Adrenal gland (tissue), 5 donors: ENCODE results near the gene ERGIC2.

Experiments used
- CTCF ChIP-seq, 6 experiments: fragments of 450-650 bp in 4 of 6; fragments of 200-600 bp in 2 of 6; sonication (generic) in 1 of 6; IDR thresholded peaks; 1 replicate in 5 of 6; 2 replicates in 1 of 6; pipeline versions ENCODE4 v1.5.1 to v1.8.0; 2016 to 2021; ENCODE audit warnings: antibody characterized with exemption in 6 of 6, mild to moderate bottlenecking in 2 of 6, moderate library complexity in 1 of 6
- POLR2A ChIP-seq, 2 donors: fragments of 450-650 bp; IDR thresholded peaks; one replicate each; pipeline ENCODE4 v1.6.1; 2017; ENCODE audit warnings: antibody characterized with exemption in 2 of 2, mild to moderate bottlenecking in 2 of 2, moderate library complexity in 1 of 2
- donor health status: DM: no; HTN: no; CAD: no.

DNA sequence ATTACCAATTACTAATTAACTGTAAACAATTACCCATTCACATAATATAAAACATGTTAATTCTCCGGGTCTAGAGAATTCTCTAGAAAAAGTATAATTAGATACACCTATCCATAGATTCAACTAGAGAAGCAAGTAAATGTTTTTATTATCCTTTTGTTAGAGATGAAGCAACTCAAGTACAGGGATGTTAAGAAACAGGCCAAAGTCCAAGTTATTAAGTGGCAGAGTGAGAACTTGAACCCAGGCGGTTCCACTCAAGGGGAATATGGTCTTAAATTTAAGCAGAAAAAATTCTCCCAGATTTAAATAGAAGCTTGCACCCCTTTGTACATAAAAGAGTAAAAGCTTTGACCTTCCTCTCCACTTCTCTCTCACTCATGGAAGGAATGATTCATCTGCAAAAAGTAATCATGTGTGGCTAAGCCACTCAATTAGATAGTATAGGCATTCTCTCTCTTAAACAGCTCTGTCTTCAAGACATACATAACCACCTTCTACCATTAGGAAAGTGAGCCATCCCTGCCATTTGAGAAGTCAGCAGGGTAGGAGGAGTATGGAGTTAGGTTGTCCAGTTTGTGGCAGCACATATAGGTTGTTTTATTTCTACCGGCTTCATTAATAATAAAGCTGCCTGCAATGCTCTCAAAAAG is 34.1 kb downstream of the ERGIC2 start:
- no peak for TF ChIP-seq POLR2A (IDR thresholded peaks at IDR 0.05)
- no peak for TF ChIP-seq CTCF (IDR thresholded peaks at IDR 0.05)
